Esophagus squamous epithelium (tissue), 5 donors: ENCODE measurements around the gene ATG2A. TPM values are rescaled to one million over a fixed set of nuclear protein-coding genes. Genes with fewer than 3 reads are reported as not detected.

Experiments used
- DNase-seq: peaks from one replicate; lab custom pipeline; 2025; lab: John Stamatoyannopoulos, UW
- H3K27ac ChIP-seq, 4 donors: fragments of 200-600 bp; sonication (generic); one replicate each; pipeline ENCODE4 v1.5.1; 2016 to 2019; ENCODE audit warnings: mild to moderate bottlenecking in 1 of 4
- H3K27me3 ChIP-seq, 4 donors: fragments of 200-600 bp; sonication (generic); 1 replicate in 3 of 4; 2 replicates in 1 of 4; pipeline versions ENCODE4 v1.5.1 to v1.6.0; 2017 to 2021; ENCODE audit warnings: antibody characterized with exemption in 1 of 4
- H3K36me3 ChIP-seq, 3 donors: fragments of 200-600 bp; sonication (generic); one replicate each; pipeline ENCODE4 v1.5.1; 2016 to 2019
- H3K4me1 ChIP-seq, 3 donors: fragments of 200-600 bp; sonication (generic); one replicate each; pipeline ENCODE4 v1.5.1; 2017 to 2019
- H3K4me3 ChIP-seq, 4 donors: fragments of 200-600 bp; sonication (generic); 1 replicate in 3 of 4; 2 replicates in 1 of 4; pipeline ENCODE4 v1.5.1; 2016 to 2019; ENCODE audit warnings: mild to moderate bottlenecking in 2 of 4, moderate library complexity in 1 of 4
- H3K9me3 ChIP-seq, 3 donors: fragments of 200-600 bp; sonication (generic); one replicate each; pipeline ENCODE4 v1.5.1; 2016 to 2019
- CTCF ChIP-seq, 6 experiments: fragments of 450-650 bp in 4 of 6; fragments of 200-600 bp in 2 of 6; sonication (generic) in 2 of 6; IDR thresholded peaks; one replicate each; pipeline ENCODE4 v1.5.1; 2016 to 2019; ENCODE audit warnings: antibody characterized with exemption in 6 of 6, mild to moderate bottlenecking in 4 of 6, moderate library complexity in 4 of 6
- POLR2A ChIP-seq, 4 donors: fragments of 450-650 bp; IDR thresholded peaks; one replicate each; pipeline ENCODE4 v1.6.1; 2017; ENCODE audit warnings: antibody characterized with exemption in 4 of 4, mild to moderate bottlenecking in 4 of 4, moderate library complexity in 3 of 4
- WGBS, 2 donors: methylation state at CpG; one replicate each; pipeline ENCODE4 v1.1.5; 2018; 5-methylcytosine and 5-hydroxymethylcytosine counted together
- intact Hi-C: fragments of 100-400 bp; cut with DNase I; formaldehyde crosslinking; loops from one replicate; pipeline ENCODE4 v1.15.0; 2022
- total RNA-seq, 4 donors: library from RNA; depleted of rRNA; stranded (reverse); fragments of >200 nt; gene quantifications; one replicate each; pipeline ENCODE4 v1.1.0, GENCODE V29; 2016
- donor health status: DM: yes; HTN: yes; CAD: no.

ATG2A gene
- total RNA-seq, 4 donors from 2014 or later, result 14.1 to 26.1 (median 19.6) TPM

- Histone ChIP-seq H3K27ac (no peak overlapping the region), H3K4me1 (peaks cover 12 to 19% (median 14%) of the 10 kb centered on the region in 3 donors), H3K4me3 (no peak overlapping the region), H3K27me3 (no peaks in the 10 kb centered on the region), H3K36me3 (peaks cover 19 to 85% (median 24%) of the 10 kb centered on the region in 3 donors), H3K9me3 (no peaks in the 10 kb centered on the region)
- intact Hi-C loops, result no loop called here
- 88% methylated on average over 7 of the region's 7 CpGs for WGBS, 2 donors
- TF ChIP-seq POLR2A (IDR thresholded peaks at IDR 0.05), result no peak
- no peak for TF ChIP-seq CTCF (IDR thresholded peaks at IDR 0.05)
- no peak for DNase-seq
Observed at GRCh38 chr11:64929625-64930024, 12.6 kb upstream of the ATG2A start.

GRCh38 chr11:64928957-64929356 is 11.9 kb upstream of the ATG2A start:
- peaks cover 12 to 24% (median 14%) of the 10 kb centered on the region in 3 donors for H3K4me1 ChIP-seq
- no peaks in the 10 kb centered on the region for H3K27me3 ChIP-seq
- no peak for TF ChIP-seq CTCF (IDR thresholded peaks at IDR 0.05)
- TF ChIP-seq POLR2A (IDR thresholded peaks at IDR 0.05), result no peak
- intact Hi-C loops, result no loop called here
- no peak overlapping the region for H3K4me3 ChIP-seq
- WGBS, 2 donors, result 93 to 100% methylated on average over 2 of the region's 2 CpGs
- H3K36me3 ChIP-seq, result peaks cover 19 to 78% (median 24%) of the 10 kb centered on the region in 3 donors
- H3K9me3 ChIP-seq, result no peaks in the 10 kb centered on the region
- DNase-seq, result no peak
- H3K27ac ChIP-seq, result no peak overlapping the region

GRCh38 chr11:64926689-64927088 is 9.7 kb upstream of the ATG2A start:
- no peak for DNase-seq
- intact Hi-C loops, result no loop called here
- H3K36me3 ChIP-seq, result peaks cover 15 to 56% (median 15%) of the 10 kb centered on the region in 3 donors
- H3K27ac ChIP-seq, result no peak overlapping the region
- TF ChIP-seq POLR2A (IDR thresholded peaks at IDR 0.05) (no peak), CTCF (IDR thresholded peaks at IDR 0.05) (no peak)
- 62 to 84% methylated on average over 3 to 17 of the region's 22 CpGs for WGBS, 2 donors
- H3K4me1 ChIP-seq, result peaks cover 18 to 32% (median 19%) of the 10 kb centered on the region in 3 donors
- H3K27me3 ChIP-seq, result no peaks in the 10 kb centered on the region
- H3K4me3 ChIP-seq, result no peak overlapping the region
- H3K9me3 ChIP-seq, result no peaks in the 10 kb centered on the region

- Histone ChIP-seq H3K4me1 (peaks cover 18 to 32% (median 19%) of the 10 kb centered on the region in 3 donors), H3K9me3 (no peaks in the 10 kb centered on the region), H3K27me3 (no peaks in the 10 kb centered on the region), H3K27ac (peak overlapping the region in 1 of 4 donors; percentile 97), H3K36me3 (peaks cover 7 to 47% (median 7%) of the 10 kb centered on the region in 3 donors), H3K4me3 (peak overlapping the region; percentile 83 to 99 (median 92))
- intact Hi-C loops, result no loop called here
- WGBS, 2 donors, result 81 to 100% methylated on average over 1 to 3 of the region's 24 CpGs
- DNase-seq, result no peak
- TF ChIP-seq CTCF (IDR thresholded peaks at IDR 0.05) (no peak), POLR2A (IDR thresholded peaks at IDR 0.05) (no peak)
Observed at GRCh38 chr11:64925536-64926436, 8.8 kb upstream of the ATG2A start.

- intact Hi-C loops, result no loop called here
- Histone ChIP-seq H3K36me3 (peaks cover 0 to 38% (median 0%) of the 10 kb centered on the region in 3 donors), H3K27ac (peak overlapping the region; percentile 90 to 97 (median 93)), H3K9me3 (no peaks in the 10 kb centered on the region), H3K4me3 (peak overlapping the region; percentile 83 to 99 (median 92)), H3K27me3 (no peaks in the 10 kb centered on the region), H3K4me1 (peaks cover 18 to 32% (median 19%) of the 10 kb centered on the region in 3 donors)
- 0% methylated on average over 1 of the region's 24 CpGs; no CpG with 5 or more reads in 1 of the 2 donors for WGBS, 2 donors
- DNase-seq, result no peak
- no peak for TF ChIP-seq CTCF (IDR thresholded peaks at IDR 0.05)
- TF ChIP-seq POLR2A (IDR thresholded peaks at IDR 0.05), result no peak
Observed at GRCh38 chr11:64924910-64925284, 7.9 kb upstream of the ATG2A start.
